ENCODE data around the gene MYL3.

DNA sequence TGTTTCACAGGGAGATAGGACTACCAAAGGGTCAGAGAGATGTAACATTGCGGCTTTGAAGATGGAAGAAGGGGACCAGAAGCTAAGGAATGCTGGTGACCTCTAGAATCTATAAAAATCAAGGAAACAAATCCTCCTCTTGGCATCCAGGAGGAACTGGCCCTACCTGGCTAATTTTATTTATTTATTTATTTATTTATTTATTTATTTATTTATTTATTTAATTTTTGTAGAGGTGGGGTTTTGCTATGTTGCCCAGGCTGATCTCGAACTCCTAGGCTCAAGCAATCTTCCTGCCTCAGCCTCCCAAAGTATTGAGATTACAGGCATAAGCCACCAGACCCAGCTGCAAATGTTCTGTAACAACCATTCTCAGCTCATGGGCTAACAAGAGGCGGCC lies 19.7 kb downstream of the MYL3 start:
- TF ChIP-seq, protein P1, sequence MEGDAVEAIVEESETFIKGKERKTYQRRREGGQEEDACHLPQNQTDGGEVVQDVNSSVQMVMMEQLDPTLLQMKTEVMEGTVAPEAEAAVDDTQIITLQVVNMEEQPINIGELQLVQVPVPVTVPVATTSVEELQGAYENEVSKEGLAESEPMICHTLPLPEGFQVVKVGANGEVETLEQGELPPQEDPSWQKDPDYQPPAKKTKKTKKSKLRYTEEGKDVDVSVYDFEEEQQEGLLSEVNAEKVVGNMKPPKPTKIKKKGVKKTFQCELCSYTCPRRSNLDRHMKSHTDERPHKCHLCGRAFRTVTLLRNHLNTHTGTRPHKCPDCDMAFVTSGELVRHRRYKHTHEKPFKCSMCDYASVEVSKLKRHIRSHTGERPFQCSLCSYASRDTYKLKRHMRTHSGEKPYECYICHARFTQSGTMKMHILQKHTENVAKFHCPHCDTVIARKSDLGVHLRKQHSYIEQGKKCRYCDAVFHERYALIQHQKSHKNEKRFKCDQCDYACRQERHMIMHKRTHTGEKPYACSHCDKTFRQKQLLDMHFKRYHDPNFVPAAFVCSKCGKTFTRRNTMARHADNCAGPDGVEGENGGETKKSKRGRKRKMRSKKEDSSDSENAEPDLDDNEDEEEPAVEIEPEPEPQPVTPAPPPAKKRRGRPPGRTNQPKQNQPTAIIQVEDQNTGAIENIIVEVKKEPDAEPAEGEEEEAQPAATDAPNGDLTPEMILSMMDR (IDR thresholded peaks at IDR 0.05): no peak
- TF ChIP-seq EP300 (IDR thresholded peaks at IDR 0.05): no peak
